ENCODE measurements around the gene MYOM3. TPM values are rescaled to one million over a fixed set of nuclear protein-coding genes. Genes with fewer than 3 reads are reported as not detected.
A peak's percentile ranks its signal among the peaks of the same experiment; 100 is the strongest.

Gene MYOM3
- total and polyA plus RNA-seq, 4 experiments from 2014 or later = not detected

- peaks cover 0 to 3% of the 10 kb centered on the region in 2 donors for H3K36me3 Mint-ChIP-seq
- POLR2A ChIA-PET (ENCODE audit: partially characterized antibody) = no interaction called here
- Histone ChIP-seq H3K36me3 (ENCODE audit: insufficient read depth, low read length) (no peaks in the 10 kb centered on the region), H3K4me3 (ENCODE audit: low read length in 2 of 2) (no peak overlapping the region), H3K4me1 (ENCODE audit: insufficient read depth, low read length) (peaks cover 10% of the 10 kb centered on the region), H3K27ac (ENCODE audit: low read depth, low read length) (no peak overlapping the region), H3K27me3 (ENCODE audit: insufficient read depth, low read length) (no peaks in the 10 kb centered on the region), H3K9me3 (ENCODE audit: control insufficient read depth in 1 of 2, low read length in 2 of 2) (no peaks in the 10 kb centered on the region)
- H3K4me1 Mint-ChIP-seq = peaks cover 7 to 11% (median 9%) of the 10 kb centered on the region in 4 donors
- no peaks in the 10 kb centered on the region for H3K9me3 Mint-ChIP-seq
- intact Hi-C loops (cut with micrococcal nuclease) = loop anchor here (5.0 kb wide), 1 partner anchor 33 kb away; the partner anchor contains the start of gene IFNLR1
- no peak overlapping the region for H3K27ac Mint-ChIP-seq
- no peak overlapping the region for H3K4me3 Mint-ChIP-seq
- peaks cover 7 to 15% of the 10 kb centered on the region in 2 donors for H3K27me3 Mint-ChIP-seq
- DNase-seq = no peak
- CTCF ChIA-PET (ENCODE audit: partially characterized antibody) = interaction anchor here (0.7 to 10.7 kb wide), 2 partner anchors 120 to 239 kb away, joined by 3 to 158 read pairs; no protein-coding TSS in a partner anchor
Observed at GRCh38 chr1:24154215-24154614, 42.3 kb upstream of the MYOM3 start.

GRCh38 chr1:24152631-24153494 is 40.9 kb upstream of the MYOM3 start:
- no peak for DNase-seq
- Histone ChIP-seq H3K4me1 (ENCODE audit: insufficient read depth, low read length) (peaks cover 10% of the 10 kb centered on the region), H3K36me3 (ENCODE audit: insufficient read depth, low read length) (no peaks in the 10 kb centered on the region), H3K4me3 (ENCODE audit: low read length in 2 of 2) (no peak overlapping the region), H3K27ac (ENCODE audit: low read depth, low read length) (no peak overlapping the region), H3K27me3 (ENCODE audit: insufficient read depth, low read length) (no peaks in the 10 kb centered on the region), H3K9me3 (ENCODE audit: control insufficient read depth in 1 of 2, low read length in 2 of 2) (no peaks in the 10 kb centered on the region)
- intact Hi-C loops (cut with micrococcal nuclease) = loop anchor here (5.0 kb wide), 1 partner anchor 34 kb away; the partner anchor contains the start of gene IFNLR1
- Mint-ChIP-seq H3K27ac (no peak overlapping the region), H3K9me3 (no peaks in the 10 kb centered on the region), H3K4me1 (peaks cover 7 to 11% (median 9%) of the 10 kb centered on the region in 4 donors), H3K4me3 (no peak overlapping the region), H3K36me3 (peaks cover 0 to 2% of the 10 kb centered on the region in 2 donors), H3K27me3 (peaks cover 7 to 15% of the 10 kb centered on the region in 2 donors)
- ChIA-PET POLR2A (ENCODE audit: partially characterized antibody) (no interaction called here), CTCF (ENCODE audit: partially characterized antibody) (interaction anchor here (2.5 to 10.7 kb wide), 2 partner anchors 47 to 240 kb away, joined by 10 to 158 read pairs; no protein-coding TSS in a partner anchor)

GRCh38 chr1:24151175-24151533 is 39.2 kb upstream of the MYOM3 start:
- H3K27ac Mint-ChIP-seq = no peak overlapping the region
- POLR2A ChIA-PET (ENCODE audit: partially characterized antibody) = interaction anchor here (1.4 kb wide), 1 partner anchor 241 kb away, joined by 14 read pairs; no protein-coding TSS in a partner anchor
- intact Hi-C loops (cut with micrococcal nuclease) = loop anchor here (5.0 kb wide), 1 partner anchor 36 kb away; the partner anchor contains the start of gene IFNLR1

GRCh38 chr1:24150234-24151174 is 38.6 kb upstream of the MYOM3 start:
- Histone ChIP-seq H3K9me3 (ENCODE audit: control insufficient read depth in 1 of 2, low read length in 2 of 2) (no peaks in the 10 kb centered on the region), H3K36me3 (ENCODE audit: insufficient read depth, low read length) (no peaks in the 10 kb centered on the region), H3K4me3 (ENCODE audit: low read length in 2 of 2) (no peak overlapping the region), H3K4me1 (ENCODE audit: insufficient read depth, low read length) (peaks cover 10% of the 10 kb centered on the region), H3K27me3 (ENCODE audit: insufficient read depth, low read length) (no peaks in the 10 kb centered on the region), H3K27ac (ENCODE audit: low read depth, low read length) (no peak overlapping the region)
- peak overlapping the region; percentile 39 to 80 (median 68) for H3K4me3 Mint-ChIP-seq
- peaks cover 9 to 18% of the 10 kb centered on the region in 2 donors for H3K27me3 Mint-ChIP-seq
- ChIA-PET CTCF (ENCODE audit: partially characterized antibody) (interaction anchor here (0.7 to 10.7 kb wide), 35 partner anchors 8 to 682 kb away, joined by 3 to 158 read pairs (median 4); partner anchors contain the start of genes CLIC4, IFNLR1 and PNRC2), POLR2A (ENCODE audit: partially characterized antibody) (interaction anchor here (1.3 to 1.4 kb wide), 2 partner anchors 49 to 241 kb away, joined by 4 to 14 read pairs; no protein-coding TSS in a partner anchor)
- H3K4me1 Mint-ChIP-seq = peaks cover 7 to 11% (median 9%) of the 10 kb centered on the region in 4 donors
- no peaks in the 10 kb centered on the region for H3K9me3 Mint-ChIP-seq
- intact Hi-C loops (cut with micrococcal nuclease) = loop anchor here (1.0 to 5.0 kb wide), 2 partner anchors 37 to 241 kb away; partner anchors contain the start of gene IFNLR1
- peak overlapping the region in 2 of 7 donors; percentile 1 to 75 for H3K27ac Mint-ChIP-seq
- DNase-seq = peak; percentile 72 to 81 (median 74)
- no peaks in the 10 kb centered on the region for H3K36me3 Mint-ChIP-seq

More at GRCh38 chr1:24151175-24151533, 39.2 kb upstream of the MYOM3 start:
- Histone ChIP-seq H3K9me3 (ENCODE audit: control insufficient read depth in 1 of 2, low read length in 2 of 2) (no peaks in the 10 kb centered on the region), H3K27me3 (ENCODE audit: insufficient read depth, low read length) (no peaks in the 10 kb centered on the region), H3K36me3 (ENCODE audit: insufficient read depth, low read length) (no peaks in the 10 kb centered on the region), H3K4me3 (ENCODE audit: low read length in 2 of 2) (no peak overlapping the region), H3K27ac (ENCODE audit: low read depth, low read length) (no peak overlapping the region), H3K4me1 (ENCODE audit: insufficient read depth, low read length) (peaks cover 10% of the 10 kb centered on the region)
- peaks cover 7 to 11% (median 9%) of the 10 kb centered on the region in 4 donors for H3K4me1 Mint-ChIP-seq
- H3K4me3 Mint-ChIP-seq = peak overlapping the region in 6 of 8 donors; percentile 39 to 80 (median 68)
- peaks cover 9 to 17% of the 10 kb centered on the region in 2 donors for H3K27me3 Mint-ChIP-seq
- no peaks in the 10 kb centered on the region for H3K36me3 Mint-ChIP-seq
- no peak for DNase-seq
- CTCF ChIA-PET (ENCODE audit: partially characterized antibody) = interaction anchor here (1.2 to 10.7 kb wide), 14 partner anchors 9 to 679 kb away, joined by 3 to 158 read pairs (median 6); no protein-coding TSS in a partner anchor
- no peaks in the 10 kb centered on the region for H3K9me3 Mint-ChIP-seq

GRCh38 chr1:24149866-24150233 is 37.9 kb upstream of the MYOM3 start:
- Histone ChIP-seq H3K4me1 (ENCODE audit: insufficient read depth, low read length) (peaks cover 10% of the 10 kb centered on the region), H3K27me3 (ENCODE audit: insufficient read depth, low read length) (no peaks in the 10 kb centered on the region), H3K9me3 (ENCODE audit: control insufficient read depth in 1 of 2, low read length in 2 of 2) (no peaks in the 10 kb centered on the region), H3K27ac (ENCODE audit: low read depth, low read length) (no peak overlapping the region), H3K4me3 (ENCODE audit: low read length in 2 of 2) (no peak overlapping the region), H3K36me3 (ENCODE audit: insufficient read depth, low read length) (no peaks in the 10 kb centered on the region)
- no peak overlapping the region for H3K27ac Mint-ChIP-seq
- intact Hi-C loops (cut with micrococcal nuclease) = loop anchor here (1.0 to 5.0 kb wide), 2 partner anchors 37 to 241 kb away; partner anchors contain the start of gene IFNLR1
- POLR2A ChIA-PET (ENCODE audit: partially characterized antibody) = interaction anchor here (1.3 to 1.4 kb wide), 2 partner anchors 49 to 242 kb away, joined by 4 to 14 read pairs; no protein-coding TSS in a partner anchor
- CTCF ChIA-PET (ENCODE audit: partially characterized antibody) = interaction anchor here (0.7 to 10.7 kb wide), 34 partner anchors 8 to 682 kb away, joined by 3 to 158 read pairs (median 4); partner anchors contain the start of genes CLIC4, IFNLR1 and PNRC2
- H3K4me3 Mint-ChIP-seq = peak overlapping the region in 2 of 8 donors; percentile 64 to 80
- H3K4me1 Mint-ChIP-seq = peaks cover 7 to 11% (median 9%) of the 10 kb centered on the region in 4 donors
- DNase-seq = peak in 1 of 5 donors; percentile 47
- no peaks in the 10 kb centered on the region for H3K9me3 Mint-ChIP-seq
- peaks cover 9 to 18% of the 10 kb centered on the region in 2 donors for H3K27me3 Mint-ChIP-seq
- no peaks in the 10 kb centered on the region for H3K36me3 Mint-ChIP-seq

GRCh38 chr1:24147816-24148215 is 35.9 kb upstream of the MYOM3 start:
- ChIA-PET POLR2A (ENCODE audit: partially characterized antibody) (no interaction called here), CTCF (ENCODE audit: partially characterized antibody) (interaction anchor here (1.2 to 10.7 kb wide), 4 partner anchors 9 to 245 kb away, joined by 3 to 158 read pairs (median 3); no protein-coding TSS in a partner anchor)
- no peak overlapping the region for H3K27ac ChIP-seq (ENCODE audit: low read depth, low read length)
- no peaks in the 10 kb centered on the region for H3K27me3 ChIP-seq (ENCODE audit: insufficient read depth, low read length)
- no peaks in the 10 kb centered on the region for H3K9me3 Mint-ChIP-seq
- no peak overlapping the region for H3K4me3 Mint-ChIP-seq
- H3K27me3 Mint-ChIP-seq = peaks cover 9 to 22% of the 10 kb centered on the region in 2 donors
- no peaks in the 10 kb centered on the region for H3K9me3 ChIP-seq (ENCODE audit: control insufficient read depth in 1 of 2, low read length in 2 of 2)
- peaks cover 10% of the 10 kb centered on the region for H3K4me1 ChIP-seq (ENCODE audit: insufficient read depth, low read length)
- H3K4me3 ChIP-seq (ENCODE audit: low read length in 2 of 2) = no peak overlapping the region
- no peaks in the 10 kb centered on the region for H3K36me3 ChIP-seq (ENCODE audit: insufficient read depth, low read length)
- H3K36me3 Mint-ChIP-seq = no peaks in the 10 kb centered on the region
- DNase-seq = no peak
- H3K27ac Mint-ChIP-seq = peak overlapping the region in 1 of 7 donors; percentile 19
- intact Hi-C loops (cut with micrococcal nuclease) = no loop called here
- peaks cover 7 to 11% (median 9%) of the 10 kb centered on the region in 4 donors for H3K4me1 Mint-ChIP-seq

Data from CD4-positive, alpha-beta memory T cell (primary cell).